ENCODE measurements around the gene BBOX1.

DNA sequence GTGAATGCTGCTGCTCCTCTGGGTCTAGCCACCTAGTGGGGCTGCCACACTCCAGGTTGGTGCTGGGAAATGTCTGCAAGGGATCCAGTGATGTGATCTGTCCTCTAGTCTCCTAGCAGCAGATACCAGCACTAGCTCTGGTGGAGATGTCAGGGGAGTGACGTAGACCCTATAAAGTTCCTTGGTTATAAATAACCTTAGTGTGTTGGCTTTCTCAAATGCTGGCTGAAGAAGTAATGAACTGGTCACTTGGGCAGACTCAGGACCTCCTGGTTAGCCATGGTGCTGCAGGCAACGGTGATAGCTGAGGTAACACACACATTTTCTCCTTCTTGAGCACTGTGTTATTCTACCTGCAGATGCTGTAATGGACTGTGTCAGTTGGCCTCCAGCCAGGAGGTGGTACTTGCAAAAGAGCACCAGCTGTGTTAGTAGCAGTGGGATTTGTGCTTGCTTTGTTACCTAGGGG is 35.5 kb downstream of the BBOX1 start:
- TF ChIP-seq POU2F2 (IDR thresholded peaks at IDR 0.05; ENCODE audit: low read depth, low read length): no peak
- no peak for TF ChIP-seq POLR2A (IDR thresholded peaks at IDR 0.05; ENCODE audit: low read depth, low read length)
- no peak for TF ChIP-seq POLR2AphosphoS5 (IDR thresholded peaks at IDR 0.05; ENCODE audit: low read depth, low read length)
